SH-SY5Y (cell line): ENCODE measurements around the gene CTSE.

Source experiments
- GATA2 ChIP-seq: IDR thresholded peaks from 2 replicates; pipeline ENCODE4 v1.6.1; 2011; ENCODE audit warnings: mild to moderate bottlenecking, low read depth, low read length
- GATA3 ChIP-seq: IDR thresholded peaks from 2 replicates; pipeline ENCODE4 v1.6.1; 2011; ENCODE audit warnings: low read depth, mild to moderate bottlenecking, low read length, moderate library complexity

DNA sequence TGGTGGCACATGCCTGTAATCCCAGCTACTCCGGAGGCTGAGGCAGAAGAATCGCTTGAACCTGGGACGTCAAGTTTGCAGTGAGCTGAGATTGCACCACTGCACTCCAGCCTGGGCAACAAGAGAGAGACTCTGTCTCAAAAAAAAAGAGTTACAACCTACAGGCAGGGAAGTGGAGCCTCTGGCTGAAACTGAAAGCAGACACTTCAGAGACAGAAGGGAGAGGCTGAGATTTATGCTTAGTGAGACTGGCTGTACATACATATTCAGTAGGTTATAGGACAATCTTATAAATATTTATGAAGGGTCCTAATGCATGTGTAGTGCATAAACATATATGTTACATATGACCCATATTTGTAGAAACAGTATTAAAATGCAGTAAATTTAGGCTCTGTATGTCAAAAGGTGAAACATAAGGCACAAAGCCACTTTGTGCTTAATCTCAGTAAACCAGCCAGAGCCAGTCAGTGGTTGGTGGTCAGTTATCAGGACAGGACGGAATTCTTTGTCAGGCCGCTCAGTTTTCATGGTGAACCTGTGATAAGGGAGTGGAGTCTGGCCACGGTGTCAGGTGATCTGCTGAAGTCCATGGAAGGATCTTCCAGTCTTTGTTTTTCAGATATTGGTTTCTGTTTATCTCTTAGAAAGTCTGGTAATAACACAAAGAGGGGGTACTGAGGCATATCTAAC lies 42.9 kb upstream of the CTSE start:
- no peak for TF ChIP-seq GATA3
- TF ChIP-seq GATA2 = no peak
